Naive thymus-derived CD4-positive, alpha-beta T cell (primary cell): ENCODE measurements around the gene CSTPP1. TPM values are rescaled to one million over a fixed set of nuclear protein-coding genes. Genes with fewer than 3 reads are reported as not detected.
"Not testable (repeated sequence)": the region's sequence is repeated elsewhere in the genome, so short reads cannot be mapped to it uniquely, and the experiment has no call there.

Experiments used
- ATAC-seq: fragments of 150-1000 bp; cut with Tn5 transposase; 2 replicates; pipeline ENCODE4 v1.10.0; 2021; ENCODE audit warnings: mild to moderate bottlenecking, moderate library complexity
- CTCF ChIA-PET: fragments of 350-600 bp; sonication (Branson Sonifier 250); formaldehyde crosslinking; loops from one replicate; lab custom pipeline; 2021; ENCODE audit warnings: antibody characterized with exemption; lab: Charles Lee
- POLR2A ChIA-PET: fragments of 350-600 bp; sonication (Branson Sonifier 250); formaldehyde crosslinking; loops from one replicate; lab custom pipeline; 2021; ENCODE audit warnings: antibody characterized with exemption, inconsistent platforms; lab: Charles Lee
- DNase-seq, 9 donors: peaks; one replicate each; pipeline versions ENCODE4 v3.0.0 to v3.0.0-alpha.2; 2020 to 2022; ENCODE audit warnings: mixed read lengths in 1 of 9
- H3K27ac ChIP-seq: one replicate; pipeline ENCODE4 v1.7.0; 2013; ENCODE audit warnings: mild to moderate bottlenecking, low read depth, low read length, moderate library complexity
- H3K27me3 ChIP-seq, 2 donors: one replicate each; pipeline ENCODE4 v1.7.0; 2013; ENCODE audit warnings: low read length in 2 of 2, mild to moderate bottlenecking in 2 of 2, moderate library complexity in 2 of 2; ENCODE audit not compliant: control insufficient read depth in 2 of 2, insufficient read depth in 2 of 2
- H3K36me3 ChIP-seq, 3 experiments: 1 replicate in 2 of 3; 2 replicates in 1 of 3; pipeline ENCODE4 v1.7.0; 2013; ENCODE audit warnings: low read length in 3 of 3, mild to moderate bottlenecking in 3 of 3, moderate library complexity in 1 of 3; ENCODE audit not compliant: insufficient read depth in 3 of 3, control insufficient read depth in 2 of 3
- H3K4me1 ChIP-seq, 2 donors: one replicate each; pipeline ENCODE4 v1.7.0; 2013; ENCODE audit warnings: low read length in 2 of 2, mild to moderate bottlenecking in 2 of 2, moderate library complexity in 1 of 2; ENCODE audit not compliant: control insufficient read depth in 2 of 2, insufficient read depth in 2 of 2
- H3K4me3 ChIP-seq: 2 replicates; pipeline ENCODE4 v1.7.0; 2013; ENCODE audit warnings: mild to moderate bottlenecking, low read length
- H3K9me3 ChIP-seq, 3 experiments: 1 replicate in 2 of 3; 2 replicates in 1 of 3; pipeline ENCODE4 v1.7.0; 2013; ENCODE audit warnings: low read length in 3 of 3; ENCODE audit not compliant: control insufficient read depth in 2 of 3
- H3K27ac Mint-ChIP-seq, 9 donors: one replicate each; pipeline ENCODE4 v1.8.0; 2020 to 2022; ENCODE audit warnings: mixed read lengths in 9 of 9, mild to moderate bottlenecking in 8 of 9, moderate library complexity in 5 of 9, inconsistent platforms in 2 of 9
- H3K27me3 Mint-ChIP-seq, 5 donors: one replicate each; pipeline ENCODE4 v1.8.0; 2021 to 2022; ENCODE audit warnings: mixed read lengths in 5 of 5, mild to moderate bottlenecking in 1 of 5
- H3K36me3 Mint-ChIP-seq, 5 donors: one replicate each; pipeline ENCODE4 v1.8.0; 2020 to 2022; ENCODE audit warnings: mixed read lengths in 5 of 5, mild to moderate bottlenecking in 3 of 5, inconsistent platforms in 1 of 5
- H3K4me1 Mint-ChIP-seq, 7 donors: one replicate each; pipeline ENCODE4 v1.8.0; 2020 to 2022; ENCODE audit warnings: mixed read lengths in 7 of 7, mild to moderate bottlenecking in 3 of 7, inconsistent platforms in 1 of 7
- H3K4me3 Mint-ChIP-seq, 10 donors: one replicate each; pipeline ENCODE4 v1.8.0; 2020 to 2022; ENCODE audit warnings: mild to moderate bottlenecking in 10 of 10, mixed read lengths in 10 of 10, moderate library complexity in 6 of 10, inconsistent platforms in 2 of 10
- H3K9me3 Mint-ChIP-seq, 11 donors: one replicate each; pipeline ENCODE4 v1.8.0; 2020 to 2022; ENCODE audit warnings: mixed read lengths in 11 of 11, mild to moderate bottlenecking in 4 of 11, inconsistent platforms in 1 of 11, moderate library complexity in 1 of 11
- intact Hi-C, 2 donors: fragments of 100-400 bp; cut with micrococcal nuclease; formaldehyde crosslinking; loops; one replicate each; pipeline ENCODE4 v1.15.1; 2023
- polyA plus RNA-seq, 2 donors: library from polyadenylated mRNA; unstranded; fragments of 300-500 nt; fragmentation: Illumina TruSeq; gene quantifications; one replicate each; pipeline ENCODE4 v1.2.3, GENCODE V29; 2021
- total RNA-seq, 6 experiments: library from RNA in 5 of 6; stranded (reverse) in 5 of 6; gene quantifications; 1 replicate in 5 of 6; 2 replicates in 1 of 6; pipeline ENCODE4 v1.2.3 and lab custom pipeline; 2021 to 2026

Gene CSTPP1
- total and polyA plus RNA-seq, 7 experiments from 2014 or later, result 9.3 to 18.6 (median 16.1) TPM

- no peak overlapping the region for H3K27ac ChIP-seq
- Mint-ChIP-seq H3K4me3 (no peak overlapping the region), H3K36me3 (peaks cover 0 to 3% (median 0%) of the 10 kb centered on the region in 5 donors), H3K9me3 (no peaks in the 10 kb centered on the region), H3K27ac (no peak overlapping the region), H3K27me3 (peaks cover 0 to 3% (median 0%) of the 10 kb centered on the region in 5 donors), H3K4me1 (no peaks in the 10 kb centered on the region)
- no peaks in the 10 kb centered on the region for H3K36me3 ChIP-seq
- CTCF ChIA-PET, result no interaction called here
- H3K4me1 ChIP-seq, result no peaks in the 10 kb centered on the region
- ATAC-seq, result no peak
- POLR2A ChIA-PET, result no interaction called here
- intact Hi-C loops, result loop anchor here in 1 of 2 donors (5.0 kb wide), 1 partner anchor 211 kb away; no protein-coding TSS in a partner anchor
- DNase-seq, result no peak
- H3K4me3 ChIP-seq, result no peak overlapping the region
- no peaks in the 10 kb centered on the region for H3K9me3 ChIP-seq
- no peaks in the 10 kb centered on the region for H3K27me3 ChIP-seq
Observed at GRCh38 chr11:47071341-47071740, 134.8 kb downstream of the CSTPP1 start.

- no peaks in the 10 kb centered on the region for H3K9me3 ChIP-seq
- H3K9me3 Mint-ChIP-seq, result no peaks in the 10 kb centered on the region
- no peaks in the 10 kb centered on the region for H3K27me3 ChIP-seq
- peaks cover 0 to 3% (median 0%) of the 10 kb centered on the region in 5 donors for H3K36me3 Mint-ChIP-seq
- peaks cover 0 to 3% (median 0%) of the 10 kb centered on the region in 5 donors for H3K27me3 Mint-ChIP-seq
- no peaks in the 10 kb centered on the region for H3K36me3 ChIP-seq
- ChIA-PET POLR2A (no interaction called here), CTCF (no interaction called here)
- no peaks in the 10 kb centered on the region for H3K4me1 Mint-ChIP-seq
- no peak overlapping the region for H3K27ac Mint-ChIP-seq
- DNase-seq, result no peak
- H3K4me1 ChIP-seq, result no peaks in the 10 kb centered on the region
- no peak overlapping the region for H3K4me3 Mint-ChIP-seq
- no peak overlapping the region for H3K4me3 ChIP-seq
- H3K27ac ChIP-seq, result no peak overlapping the region
- intact Hi-C loops, result loop anchor here in 1 of 2 donors (5.0 kb wide), 1 partner anchor 210 kb away; no protein-coding TSS in a partner anchor
- ATAC-seq, result no peak
Observed at GRCh38 chr11:47071791-47072261, 135.3 kb downstream of the CSTPP1 start.

- no peak overlapping the region for H3K27ac Mint-ChIP-seq
- Histone ChIP-seq H3K27ac (no peak overlapping the region), H3K9me3 (no peaks in the 10 kb centered on the region), H3K4me3 (no peak overlapping the region), H3K27me3 (no peaks in the 10 kb centered on the region), H3K4me1 (no peaks in the 10 kb centered on the region), H3K36me3 (no peaks in the 10 kb centered on the region)
- no peak overlapping the region for H3K4me3 Mint-ChIP-seq
- POLR2A ChIA-PET, result no interaction called here
- peaks cover 0 to 2% (median 0%) of the 10 kb centered on the region in 7 donors for H3K4me1 Mint-ChIP-seq
- H3K27me3 Mint-ChIP-seq, result peaks cover 0 to 3% (median 0%) of the 10 kb centered on the region in 5 donors
- DNase-seq, result no peak
- intact Hi-C loops, result no loop called here
- CTCF ChIA-PET, result no interaction called here
- H3K9me3 Mint-ChIP-seq, result no peaks in the 10 kb centered on the region
- peaks cover 0 to 3% (median 0%) of the 10 kb centered on the region in 5 donors for H3K36me3 Mint-ChIP-seq
- ATAC-seq, result no peak
Observed at GRCh38 chr11:47078751-47079521, 142.4 kb downstream of the CSTPP1 start.

GRCh38 chr11:47080775-47081174, 144.2 kb downstream of the CSTPP1 start:
- H3K9me3 Mint-ChIP-seq, H3K4me3 Mint-ChIP-seq, POLR2A ChIA-PET, H3K9me3 ChIP-seq, H3K27me3 Mint-ChIP-seq, intact Hi-C loops, H3K4me1 Mint-ChIP-seq, H3K36me3 Mint-ChIP-seq, ATAC-seq, H3K27me3 ChIP-seq, DNase-seq, H3K27ac ChIP-seq, H3K4me1 ChIP-seq, H3K4me3 ChIP-seq, H3K36me3 ChIP-seq: not testable (repeated sequence)
- CTCF ChIA-PET, result interaction anchor here (0.7 kb wide), 1 partner anchor 94 kb away, joined by 3 read pairs; no protein-coding TSS in a partner anchor
- peak overlapping the region in 1 of 9 donors; percentile 4 for H3K27ac Mint-ChIP-seq

GRCh38 chr11:47083913-47084312, 147.4 kb downstream of the CSTPP1 start:
- H3K9me3 Mint-ChIP-seq, result no peaks in the 10 kb centered on the region
- H3K9me3 ChIP-seq, result no peaks in the 10 kb centered on the region
- no peak overlapping the region for H3K4me3 Mint-ChIP-seq
- no peak overlapping the region for H3K27ac Mint-ChIP-seq
- no peak for DNase-seq
- ChIA-PET CTCF (no interaction called here), POLR2A (no interaction called here)
- H3K27me3 ChIP-seq, result no peaks in the 10 kb centered on the region
- no peaks in the 10 kb centered on the region for H3K4me1 ChIP-seq
- intact Hi-C loops, result no loop called here
- H3K27me3 Mint-ChIP-seq, result no peaks in the 10 kb centered on the region
- H3K4me3 ChIP-seq, result no peak overlapping the region
- no peak overlapping the region for H3K27ac ChIP-seq
- peaks cover 0 to 4% (median 0%) of the 10 kb centered on the region in 7 donors for H3K4me1 Mint-ChIP-seq
- peaks cover 0 to 3% (median 0%) of the 10 kb centered on the region in 5 donors for H3K36me3 Mint-ChIP-seq
- H3K36me3 ChIP-seq, result no peaks in the 10 kb centered on the region
- ATAC-seq, result no peak

- no peak for DNase-seq
- Mint-ChIP-seq H3K9me3 (no peaks in the 10 kb centered on the region), H3K4me3 (no peak overlapping the region), H3K36me3 (no peaks in the 10 kb centered on the region), H3K27me3 (peaks cover 0 to 3% (median 0%) of the 10 kb centered on the region in 5 donors), H3K27ac (no peak overlapping the region), H3K4me1 (peaks cover 0 to 4% (median 0%) of the 10 kb centered on the region in 7 donors)
- ATAC-seq, result peak; percentile 46
- no peaks in the 10 kb centered on the region for H3K36me3 ChIP-seq
- H3K27me3 ChIP-seq, result no peaks in the 10 kb centered on the region
- H3K4me1 ChIP-seq, result no peaks in the 10 kb centered on the region
- no peaks in the 10 kb centered on the region for H3K9me3 ChIP-seq
- intact Hi-C loops, result no loop called here
- H3K4me3 ChIP-seq, result no peak overlapping the region
- ChIA-PET CTCF (interaction anchor here (0.6 kb wide), 2 partner anchors 11 to 114 kb away, joined by 5 read pairs; no protein-coding TSS in a partner anchor), POLR2A (no interaction called here)
- no peak overlapping the region for H3K27ac ChIP-seq
Observed at GRCh38 chr11:47087801-47088200, 151.2 kb downstream of the CSTPP1 start.
